GM19238 (cell line): ENCODE measurements around the gene SLC38A1.

Experiments used
- DNase-seq: peaks from one replicate; pipeline ENCODE4 v3.0.0; 2011; ENCODE audit warnings: low spot score; ENCODE audit not compliant: insufficient read length

Gene SLC38A1

GRCh38 chr12:46136249-46136648 is 132.6 kb downstream of the SLC38A1 start:
- DNase-seq: no peak

- DNase-seq: no peak
Measured at GRCh38 chr12:46135750-46136149, 133.1 kb downstream of the SLC38A1 start.

DNA sequence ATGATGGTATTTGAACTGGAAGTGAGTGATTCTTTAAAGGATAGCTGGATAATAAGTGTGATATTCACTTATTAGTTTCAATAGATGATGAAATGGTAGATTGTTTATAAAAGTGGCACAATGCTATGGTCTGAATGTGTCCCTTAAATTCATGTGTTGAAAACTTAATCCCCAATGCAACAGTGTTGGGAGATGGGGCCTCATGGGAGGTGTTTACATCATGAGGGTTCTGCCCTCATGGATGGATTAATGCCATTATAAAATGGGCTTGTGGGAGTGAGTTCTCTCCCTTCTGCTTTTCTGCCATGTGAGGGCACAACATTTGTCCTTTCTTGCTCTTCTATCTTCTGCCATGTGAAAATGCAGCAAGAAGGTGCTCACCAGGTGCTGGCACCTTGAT is 134.0 kb downstream of the SLC38A1 start:
- no peak for DNase-seq

DNA sequence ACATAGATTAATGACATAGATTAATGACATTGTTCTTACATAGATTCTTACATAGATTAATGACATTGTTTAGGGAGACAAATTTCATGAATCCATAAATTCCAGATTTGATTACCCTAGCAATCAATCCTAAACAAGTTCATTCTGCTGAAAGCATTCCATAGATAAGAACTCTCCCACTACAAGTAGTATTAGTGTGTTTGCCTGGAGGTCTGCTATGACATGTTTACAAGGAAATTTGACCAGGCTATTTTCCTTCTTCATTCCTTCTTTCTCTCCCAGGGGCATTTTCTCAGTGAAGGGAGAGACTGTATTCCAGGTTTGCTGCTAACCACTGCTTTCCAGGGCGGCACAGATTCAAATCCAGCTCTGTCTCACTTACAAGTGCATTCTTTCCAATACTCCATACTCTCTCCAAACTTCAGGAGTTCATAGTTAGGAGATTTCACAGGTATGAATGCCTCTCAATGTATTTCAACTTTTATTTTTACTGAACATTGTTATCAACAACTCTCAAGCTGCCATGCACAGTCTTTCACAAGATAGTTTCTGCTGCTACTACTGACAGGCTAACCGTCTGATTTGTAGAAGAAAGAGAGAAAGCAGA is 134.5 kb downstream of the SLC38A1 start:
- no peak for DNase-seq

GRCh38 chr12:46133751-46134150 is 135.1 kb downstream of the SLC38A1 start:
- DNase-seq: no peak
